GM12874 (cell line): Measurements from ENCODE around the gene BFSP2.

Source experiments
- TF ChIP-seq, protein P1 (sequence below): IDR thresholded peaks from 2 replicates; pipeline ENCODE4 v1.5.1; 2011; ENCODE audit warnings: low read depth, mild to moderate bottlenecking, control low read depth, low read length, moderate library complexity; ENCODE audit not compliant: insufficient read depth

Gene BFSP2

DNA sequence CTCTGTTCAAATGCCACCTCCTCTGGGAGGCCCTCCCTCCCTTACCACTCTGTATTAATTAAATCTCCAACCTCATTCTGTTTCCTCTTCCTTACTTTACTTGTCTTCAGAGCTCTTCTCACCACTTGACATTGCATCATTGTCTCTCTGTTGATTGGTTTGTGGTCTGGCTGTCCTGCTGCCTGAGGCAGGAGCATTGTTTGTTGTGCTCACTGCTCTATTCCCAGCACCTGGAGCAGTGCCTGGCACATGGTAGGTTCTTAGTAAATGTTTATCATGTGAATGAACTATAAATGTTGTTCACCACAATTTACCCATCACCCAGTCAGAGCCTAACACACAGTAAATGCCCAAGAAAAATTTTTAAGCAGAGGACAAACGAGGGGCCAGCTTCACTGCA, 6.7 kb upstream of the BFSP2 start:
- TF ChIP-seq, protein P1, sequence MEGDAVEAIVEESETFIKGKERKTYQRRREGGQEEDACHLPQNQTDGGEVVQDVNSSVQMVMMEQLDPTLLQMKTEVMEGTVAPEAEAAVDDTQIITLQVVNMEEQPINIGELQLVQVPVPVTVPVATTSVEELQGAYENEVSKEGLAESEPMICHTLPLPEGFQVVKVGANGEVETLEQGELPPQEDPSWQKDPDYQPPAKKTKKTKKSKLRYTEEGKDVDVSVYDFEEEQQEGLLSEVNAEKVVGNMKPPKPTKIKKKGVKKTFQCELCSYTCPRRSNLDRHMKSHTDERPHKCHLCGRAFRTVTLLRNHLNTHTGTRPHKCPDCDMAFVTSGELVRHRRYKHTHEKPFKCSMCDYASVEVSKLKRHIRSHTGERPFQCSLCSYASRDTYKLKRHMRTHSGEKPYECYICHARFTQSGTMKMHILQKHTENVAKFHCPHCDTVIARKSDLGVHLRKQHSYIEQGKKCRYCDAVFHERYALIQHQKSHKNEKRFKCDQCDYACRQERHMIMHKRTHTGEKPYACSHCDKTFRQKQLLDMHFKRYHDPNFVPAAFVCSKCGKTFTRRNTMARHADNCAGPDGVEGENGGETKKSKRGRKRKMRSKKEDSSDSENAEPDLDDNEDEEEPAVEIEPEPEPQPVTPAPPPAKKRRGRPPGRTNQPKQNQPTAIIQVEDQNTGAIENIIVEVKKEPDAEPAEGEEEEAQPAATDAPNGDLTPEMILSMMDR = no peak

DNA sequence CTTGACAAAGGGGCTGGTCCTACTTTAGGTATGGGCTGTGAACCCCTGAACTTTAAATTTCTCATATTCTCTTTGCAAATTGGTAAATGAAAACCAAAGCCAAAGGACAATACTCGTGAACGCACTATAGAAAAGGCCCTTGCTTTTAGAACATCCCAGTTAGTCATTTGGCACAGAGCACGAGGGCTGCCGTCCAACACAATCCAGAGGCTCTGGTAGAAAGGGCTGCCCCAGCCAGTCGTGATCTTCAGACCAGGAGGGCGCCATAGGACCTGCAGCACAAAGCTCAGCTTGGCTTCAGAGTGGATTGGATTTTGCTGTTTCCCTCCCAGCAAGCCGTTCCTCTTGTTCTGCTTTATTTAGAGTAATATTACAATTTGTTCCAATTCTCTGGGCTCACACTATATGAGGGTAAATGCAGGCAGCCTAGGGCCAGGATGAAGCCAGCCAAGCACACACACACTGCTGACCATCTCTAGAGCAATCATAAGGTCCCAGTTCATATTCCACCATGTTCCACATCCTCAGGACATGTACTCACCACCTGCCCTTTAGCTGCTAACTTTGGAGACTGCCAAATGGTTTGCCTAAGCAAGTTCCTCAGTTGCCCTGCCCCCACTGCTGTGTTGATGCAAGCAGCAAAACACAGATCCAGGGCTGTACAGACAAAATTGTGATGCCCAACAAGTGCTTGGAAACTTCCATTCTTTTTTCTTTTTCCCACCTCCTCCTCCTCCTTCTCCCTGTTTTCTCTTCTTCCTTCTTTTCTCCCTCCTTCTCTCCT, 6.0 kb upstream of the BFSP2 start:
- TF ChIP-seq, protein P1 = no peak

DNA sequence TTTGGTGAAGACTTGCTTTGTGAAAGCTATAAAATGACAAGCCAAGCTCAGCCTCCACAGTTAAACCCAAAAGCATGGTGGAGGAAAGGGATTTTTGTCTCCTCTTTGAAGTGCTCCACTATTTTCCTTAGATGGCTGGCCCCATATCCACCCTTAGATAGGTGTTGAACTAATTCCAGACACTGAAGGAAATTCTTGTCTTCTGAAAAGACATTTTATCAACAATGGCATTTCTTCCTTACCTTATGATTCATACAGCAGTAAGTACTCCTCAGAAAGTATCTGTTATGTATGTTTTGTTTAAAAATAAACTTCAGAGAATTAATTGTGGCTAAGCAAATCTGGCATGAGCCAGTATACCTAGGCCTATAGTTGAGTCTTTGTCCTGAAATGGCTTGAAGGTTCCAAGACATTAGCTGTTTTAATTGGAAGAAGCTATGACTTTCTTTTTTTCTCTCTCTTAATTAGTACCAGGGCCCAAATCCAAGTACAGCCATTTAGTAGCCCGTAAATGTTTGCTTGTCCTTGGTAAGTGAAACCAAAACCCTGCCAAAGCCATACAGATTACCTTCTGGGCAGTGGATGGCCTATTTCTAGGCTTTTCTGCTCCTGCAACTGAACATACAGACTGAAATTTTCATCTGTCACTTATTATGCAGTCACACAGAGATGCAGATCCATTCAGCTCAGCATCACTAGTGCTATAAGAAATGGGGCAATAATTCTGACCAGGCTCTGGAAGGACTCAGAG, 5.1 kb upstream of the BFSP2 start:
- TF ChIP-seq, protein P1 = no peak

DNA sequence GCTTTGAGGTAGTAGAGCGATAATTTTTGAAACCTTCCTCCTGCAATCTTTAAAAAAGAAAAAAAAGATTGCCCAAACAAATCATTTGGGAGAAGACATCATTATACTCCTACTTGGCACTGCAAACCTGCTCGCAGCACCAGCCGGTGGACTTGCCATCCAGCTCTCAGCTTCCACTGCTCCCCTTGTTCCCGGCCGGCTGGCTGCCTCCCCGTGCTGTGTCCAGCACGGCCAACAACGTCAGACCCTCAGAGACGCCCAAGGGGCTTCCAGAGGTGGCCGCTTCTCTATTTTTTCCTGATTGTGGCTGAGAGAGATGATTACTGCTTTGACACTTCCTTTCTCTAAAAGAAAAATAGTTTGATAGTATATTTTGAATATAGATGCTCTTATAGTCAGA, 3.0 kb upstream of the BFSP2 start:
- TF ChIP-seq, protein P1 = no peak

DNA sequence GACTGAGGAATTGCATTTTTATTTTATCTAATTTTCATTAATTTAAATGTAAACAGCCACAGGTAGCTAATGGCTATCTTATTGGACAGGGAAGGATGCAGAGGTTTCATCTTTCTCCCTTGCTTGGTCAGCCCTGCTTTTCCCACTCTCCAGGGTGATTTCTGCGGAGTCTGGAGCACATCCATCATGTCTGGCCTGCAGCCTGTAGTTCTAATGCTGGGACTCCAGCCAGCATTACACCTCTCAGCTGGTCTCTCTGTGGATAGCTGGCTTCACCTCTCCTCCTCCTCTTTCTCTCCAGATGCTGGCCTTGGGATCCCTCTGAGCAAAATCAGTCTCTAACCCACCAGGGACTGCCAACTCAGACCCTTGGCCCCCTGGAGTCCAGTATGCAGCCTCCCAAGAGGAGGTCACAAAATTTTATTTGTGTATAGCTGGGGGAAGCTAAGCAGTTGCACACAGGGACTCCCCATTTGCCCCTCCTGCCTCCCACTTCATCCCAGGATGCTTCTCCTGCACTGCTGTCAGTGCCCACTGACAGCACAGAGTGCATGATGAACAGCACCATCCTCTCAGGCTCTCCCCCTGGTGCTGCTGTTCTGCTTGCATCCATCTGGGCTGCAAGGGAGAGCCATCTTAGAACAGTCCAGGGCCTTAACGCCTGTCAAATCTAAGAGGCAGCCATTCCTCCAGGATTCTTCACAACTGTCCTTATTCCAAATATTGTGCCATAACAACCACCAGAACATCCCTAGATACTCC, 1.7 kb downstream of the BFSP2 start:
- TF ChIP-seq, protein P1 = no peak

DNA sequence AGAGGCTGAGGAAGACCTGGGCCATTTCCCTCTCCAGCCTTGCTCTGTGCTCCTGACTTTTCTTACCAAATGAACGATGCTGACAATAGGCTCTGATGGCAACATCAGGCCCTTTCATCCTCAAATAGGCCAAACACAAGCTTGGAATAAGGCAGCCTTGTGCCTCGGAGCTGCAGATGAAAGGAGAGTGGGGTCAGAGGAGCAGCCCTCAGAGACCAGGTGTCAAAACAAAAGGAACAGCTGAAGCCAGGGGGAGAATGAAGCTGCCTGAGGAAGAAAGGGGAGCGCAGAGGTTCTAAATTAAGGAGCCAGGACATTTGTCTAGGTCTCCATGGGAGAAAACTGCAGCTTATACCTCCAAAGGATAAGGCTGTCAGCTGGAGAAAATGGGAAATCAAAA, 5.1 kb downstream of the BFSP2 start:
- TF ChIP-seq, protein P1 = no peak

DNA sequence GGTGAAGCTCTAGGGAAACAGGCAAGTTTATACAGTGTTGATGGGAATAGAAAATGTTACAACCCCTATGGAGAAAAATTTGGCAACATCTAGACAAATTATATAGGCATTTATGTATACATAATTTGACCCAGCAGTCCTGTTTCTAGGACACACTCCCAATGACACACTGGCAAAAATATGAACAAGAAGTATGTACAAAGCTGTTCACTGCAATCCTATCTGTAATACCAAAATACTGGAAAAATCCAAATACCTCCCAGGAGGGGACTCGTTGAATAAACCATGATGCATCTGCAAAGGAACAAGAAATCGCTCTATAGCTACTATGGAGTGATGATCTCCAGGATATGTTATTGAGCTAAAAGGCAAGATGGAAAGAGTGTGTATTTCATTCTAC, 8.5 kb downstream of the BFSP2 start:
- TF ChIP-seq, protein P1 = no peak
